HUES48 (cell line): Measurements from ENCODE around the gene CDC42EP2.

Experiments
- H3K27ac ChIP-seq: one replicate; pipeline ENCODE4 v1.7.0; 2013; ENCODE audit warnings: low read depth, low read length, inconsistent platforms
- H3K27me3 ChIP-seq: 2 replicates; pipeline ENCODE4 v1.6.1; 2013; ENCODE audit warnings: mild to moderate bottlenecking, low read length; ENCODE audit not compliant: control insufficient read depth, insufficient read depth
- H3K36me3 ChIP-seq: 2 replicates; pipeline ENCODE4 v1.6.1; 2013; ENCODE audit warnings: low read length; ENCODE audit not compliant: control insufficient read depth, insufficient read depth
- H3K4me1 ChIP-seq: 2 replicates; pipeline ENCODE4 v1.6.1; 2013; ENCODE audit warnings: mild to moderate bottlenecking, low read length; ENCODE audit not compliant: control insufficient read depth, insufficient read depth
- H3K4me3 ChIP-seq: 2 replicates; pipeline ENCODE4 v1.5.1; 2013; ENCODE audit warnings: mild to moderate bottlenecking, low read depth, low read length
- H3K9ac ChIP-seq: 2 replicates; pipeline ENCODE4 v1.6.1; 2013; ENCODE audit warnings: mild to moderate bottlenecking, low read depth, low read length, moderate library complexity
- H3K9me3 ChIP-seq: 2 replicates; pipeline ENCODE4 v1.6.1; 2013; ENCODE audit warnings: low read length; ENCODE audit not compliant: control insufficient read depth, insufficient read depth

CDC42EP2 gene

GRCh38 chr11:65314501-65315203, at the start of gene CDC42EP2:
TSS of gene CDC42EP2 (plus strand) at chr11:65314866. CDS start at chr11:65320899, 6,033 bp downstream.
- Histone ChIP-seq H3K36me3 (no peaks in the 10 kb centered on the region), H3K4me3 (peak within 1 kb of the TSS; percentile 89), H3K4me1 (peaks cover 21% of the 10 kb centered on the region), H3K9me3 (no peaks in the 10 kb centered on the region), H3K27ac (peak within 1 kb of the TSS; percentile 59), H3K27me3 (peaks cover 14% of the 10 kb centered on the region), H3K9ac (peak within 1 kb of the TSS; percentile 73)

DNA sequence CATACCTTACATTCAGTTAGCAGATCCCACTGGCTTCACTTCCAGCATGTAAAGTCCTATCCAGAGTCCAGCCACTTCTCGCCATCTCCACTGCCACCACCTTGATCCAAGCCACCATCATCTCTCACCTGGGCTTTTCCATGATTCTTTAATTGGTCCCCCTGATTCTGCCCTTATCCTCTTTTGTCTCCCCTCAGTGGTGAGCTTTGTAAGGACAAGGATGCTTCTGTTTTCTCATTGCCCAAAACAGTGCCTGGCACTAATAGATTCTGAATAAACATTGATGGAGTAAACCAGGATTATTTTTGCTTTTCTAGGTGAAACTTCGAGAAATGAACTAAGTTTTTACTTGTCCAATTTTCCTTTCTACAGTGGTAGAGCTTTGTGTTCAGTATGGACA, 48.5 kb upstream of the CDC42EP2 start:
- Histone ChIP-seq H3K27me3 (no peaks in the 10 kb centered on the region), H3K9ac (no peak overlapping the region), H3K36me3 (peaks cover 47% of the 10 kb centered on the region), H3K4me3 (no peak overlapping the region), H3K4me1 (peaks cover 6% of the 10 kb centered on the region; the same call in 1 of the 2 replicates), H3K27ac (no peak overlapping the region), H3K9me3 (no peaks in the 10 kb centered on the region)

DNA sequence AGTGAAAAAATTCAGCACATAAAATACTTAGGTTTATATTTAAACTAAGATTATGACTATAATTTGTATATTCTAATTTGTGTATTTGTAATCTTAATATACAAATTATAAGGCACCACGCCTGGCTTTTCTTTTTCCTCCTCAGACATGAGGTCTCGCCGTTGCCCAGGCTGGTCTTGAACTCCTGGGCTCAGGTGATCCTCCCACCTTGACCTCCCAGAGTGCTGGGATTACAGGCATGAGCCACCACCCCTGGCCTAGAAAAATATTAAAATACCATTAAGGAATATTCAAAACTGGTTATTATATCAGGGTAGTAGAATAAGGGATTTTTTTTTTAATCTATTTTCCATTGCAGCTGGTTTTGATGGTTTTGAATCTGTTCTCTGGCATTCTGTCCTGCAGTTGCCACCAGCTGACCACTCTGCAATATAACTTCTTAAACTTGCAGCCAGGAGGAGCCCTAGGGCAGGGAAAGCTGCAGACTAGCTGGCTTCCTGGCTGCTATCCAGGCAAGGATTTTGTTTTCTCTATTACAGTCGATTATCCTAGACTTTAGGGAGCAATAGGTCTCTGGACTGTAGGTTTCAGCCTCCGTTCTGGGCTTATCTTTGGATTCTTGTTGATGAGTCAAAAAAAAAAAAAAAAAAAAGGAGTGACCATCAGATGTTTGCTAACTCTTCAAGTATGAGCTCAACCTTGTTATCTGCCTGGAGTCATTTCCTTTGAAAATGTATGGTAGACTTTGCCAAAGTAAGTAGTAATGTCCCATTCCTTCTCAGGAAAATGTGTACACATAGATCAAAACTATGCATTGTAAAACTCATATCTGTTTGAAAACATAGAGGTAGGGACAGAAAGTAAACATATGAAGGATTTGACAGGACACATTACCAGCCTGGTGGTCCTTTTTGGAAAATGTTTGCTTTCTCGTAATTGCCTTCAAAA, 39.7 kb upstream of the CDC42EP2 start:
- H3K4me3 ChIP-seq: no peak overlapping the region
- peak overlapping the region; percentile 54 for H3K27ac ChIP-seq
- no peaks in the 10 kb centered on the region for H3K27me3 ChIP-seq
- H3K9ac ChIP-seq: no peak overlapping the region
- H3K36me3 ChIP-seq: peaks cover 73% of the 10 kb centered on the region
- 0 out of 2 replicates have a peak, but pooled peaks cover 3% of the 10 kb centered on the region for H3K4me1 ChIP-seq
- H3K9me3 ChIP-seq: no peaks in the 10 kb centered on the region

DNA sequence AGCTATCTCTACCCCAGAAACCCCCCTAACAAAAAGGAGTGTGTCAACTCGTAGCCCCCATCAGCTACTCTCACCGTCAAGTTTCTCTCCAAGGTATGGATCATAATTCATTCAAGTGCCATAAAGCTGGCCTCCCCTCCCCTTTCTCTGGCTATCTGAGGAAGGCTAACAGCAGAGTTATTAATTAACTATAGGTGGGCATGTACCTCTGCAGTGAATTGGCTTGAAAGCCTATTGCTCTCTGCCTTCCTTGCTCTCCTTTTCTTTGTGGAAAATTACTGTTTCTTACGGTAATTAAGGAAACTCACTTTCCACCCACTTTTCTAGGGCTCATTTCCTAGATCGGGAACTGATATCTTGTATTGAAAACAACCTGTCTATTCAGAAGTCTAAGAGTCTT, 38.8 kb upstream of the CDC42EP2 start:
- 0 out of 2 replicates have a peak, but pooled peaks cover 3% of the 10 kb centered on the region for H3K4me1 ChIP-seq

GRCh38 chr11:65277631-65278277, 36.9 kb upstream of the CDC42EP2 start:
- peaks cover 76% of the 10 kb centered on the region for H3K36me3 ChIP-seq
- 0 out of 2 replicates have a peak, but pooled peaks cover 3% of the 10 kb centered on the region for H3K4me1 ChIP-seq
- H3K27ac ChIP-seq: no peak overlapping the region
- no peaks in the 10 kb centered on the region for H3K9me3 ChIP-seq
- no peak overlapping the region for H3K9ac ChIP-seq
- no peak overlapping the region for H3K4me3 ChIP-seq
- no peaks in the 10 kb centered on the region for H3K27me3 ChIP-seq

More for the DNA sequence above, 38.8 kb upstream of the CDC42EP2 start:
- H3K9ac ChIP-seq: no peak overlapping the region
- no peak overlapping the region for H3K4me3 ChIP-seq
- H3K9me3 ChIP-seq: no peaks in the 10 kb centered on the region
- H3K27me3 ChIP-seq: no peaks in the 10 kb centered on the region
- H3K27ac ChIP-seq: peak overlapping the region; percentile 54
- H3K36me3 ChIP-seq: peaks cover 73% of the 10 kb centered on the region

DNA sequence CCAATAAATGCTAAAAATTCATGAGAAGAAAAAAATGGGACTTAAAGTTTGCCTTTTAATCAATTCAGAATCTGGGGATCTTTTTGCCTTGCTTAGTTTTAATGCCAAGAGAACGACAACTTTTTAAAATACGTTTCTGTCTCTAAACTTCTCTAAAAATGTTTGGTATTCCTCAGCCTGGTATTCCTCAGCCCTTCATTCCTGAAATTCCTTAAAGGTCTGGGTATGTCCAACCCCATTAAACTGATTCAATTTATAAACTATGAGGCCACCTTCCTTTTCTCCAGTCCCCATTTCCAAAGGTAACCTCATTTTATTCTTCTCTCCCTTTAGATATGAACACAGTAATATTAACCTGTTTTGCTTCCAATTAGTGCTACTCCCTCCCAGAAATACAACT, 36.3 kb upstream of the CDC42EP2 start:
- H3K9ac ChIP-seq: no peak overlapping the region
- H3K27me3 ChIP-seq: no peaks in the 10 kb centered on the region
- no peaks in the 10 kb centered on the region for H3K9me3 ChIP-seq
- H3K4me1 ChIP-seq: 0 out of 2 replicates have a peak, but pooled peaks cover 3% of the 10 kb centered on the region
- H3K36me3 ChIP-seq: peaks cover 82% of the 10 kb centered on the region
- peak overlapping the region; percentile 48 for H3K27ac ChIP-seq
- no peak overlapping the region for H3K4me3 ChIP-seq

GRCh38 chr11:65279279-65279678, 35.4 kb upstream of the CDC42EP2 start:
- no peaks in the 10 kb centered on the region for H3K27me3 ChIP-seq
- H3K9me3 ChIP-seq: no peaks in the 10 kb centered on the region
- H3K9ac ChIP-seq: no peak overlapping the region
- peaks cover 88% of the 10 kb centered on the region for H3K36me3 ChIP-seq
- peak overlapping the region; percentile 56 for H3K27ac ChIP-seq
- no peak overlapping the region for H3K4me3 ChIP-seq
- 0 out of 2 replicates have a peak, but pooled peaks cover 3% of the 10 kb centered on the region for H3K4me1 ChIP-seq

GRCh38 chr11:65279741-65280440, 34.8 kb upstream of the CDC42EP2 start:
- Histone ChIP-seq H3K4me1 (0 out of 2 replicates have a peak, but pooled peaks cover 3% of the 10 kb centered on the region), H3K36me3 (peaks cover 94% of the 10 kb centered on the region), H3K9me3 (no peaks in the 10 kb centered on the region), H3K4me3 (no peak overlapping the region), H3K9ac (no peak overlapping the region), H3K27me3 (no peaks in the 10 kb centered on the region), H3K27ac (peak overlapping the region; percentile 56)

DNA sequence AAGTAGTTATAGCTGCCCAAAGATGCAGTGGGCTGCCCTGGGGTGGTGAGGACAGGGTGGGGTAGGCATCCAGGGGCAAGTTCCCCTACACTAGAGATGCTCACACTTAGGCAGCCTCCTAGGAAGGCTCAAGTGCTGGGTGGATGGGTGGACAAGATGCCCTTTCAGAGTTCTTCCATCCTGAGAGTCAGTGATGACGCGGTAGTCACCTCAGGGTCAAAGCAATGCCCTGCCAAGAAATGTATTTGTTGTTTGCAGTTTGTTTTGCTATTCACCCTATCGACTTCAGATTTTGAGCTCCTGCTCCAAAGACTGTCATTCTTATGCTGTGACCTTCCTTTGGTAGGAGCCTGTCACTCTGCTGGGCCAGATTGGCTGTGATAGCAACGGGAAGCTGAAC, 34.0 kb upstream of the CDC42EP2 start:
- 0 out of 2 replicates have a peak, but pooled peaks cover 3% of the 10 kb centered on the region for H3K4me1 ChIP-seq
- H3K27me3 ChIP-seq: no peaks in the 10 kb centered on the region
- no peak overlapping the region for H3K27ac ChIP-seq
- H3K4me3 ChIP-seq: no peak overlapping the region
- H3K9ac ChIP-seq: no peak overlapping the region
- peaks cover 97% of the 10 kb centered on the region for H3K36me3 ChIP-seq
- no peaks in the 10 kb centered on the region for H3K9me3 ChIP-seq

- H3K36me3 ChIP-seq: peaks cover 91% of the 10 kb centered on the region
- no peak overlapping the region for H3K4me3 ChIP-seq
- no peak overlapping the region for H3K9ac ChIP-seq
- no peaks in the 10 kb centered on the region for H3K9me3 ChIP-seq
- H3K27ac ChIP-seq: no peak overlapping the region
- H3K27me3 ChIP-seq: no peaks in the 10 kb centered on the region
- H3K4me1 ChIP-seq: 0 out of 2 replicates have a peak, but pooled peaks cover 4% of the 10 kb centered on the region
Measured at GRCh38 chr11:65286686-65287085, 28.0 kb upstream of the CDC42EP2 start.
